Astrocyte of the cerebellum (primary cell): ENCODE measurements around the gene AMBRA1.

Source experiments
- DNase-seq: peaks from one replicate; pipeline ENCODE4 v3.0.0-alpha.2; 2011; ENCODE audit warnings: low read depth
- H3K4me3 ChIP-seq: 2 replicates; pipeline ENCODE4 v1.5.1; 2011; ENCODE audit warnings: mild to moderate bottlenecking, low read depth, low read length, moderate library complexity
- CTCF ChIP-seq: IDR thresholded peaks from 2 replicates; pipeline ENCODE4 v1.5.1; 2012; ENCODE audit warnings: low read length, low read depth, moderate library complexity, mild to moderate bottlenecking; ENCODE audit errors: missing control alignments
- in situ Hi-C: cut with HindIII; loops from 2 replicates; pipeline ENCODE4 v1.10.0; 2017; ENCODE audit warnings: low sequenced_read_pairs

The AMBRA1 gene

GRCh38 chr11:46582588-46582987 lies 11.2 kb downstream of the AMBRA1 start:
- DNase-seq: no peak
- H3K4me3 ChIP-seq: no peak overlapping the region
- TF ChIP-seq CTCF: no peak
- in situ Hi-C loops: no loop called here

- no peak for TF ChIP-seq CTCF
- no peak overlapping the region for H3K4me3 ChIP-seq
- no peak for DNase-seq
- in situ Hi-C loops: no loop called here
Measured at GRCh38 chr11:46577058-46577457, 16.8 kb downstream of the AMBRA1 start.

GRCh38 chr11:46574656-46575055 lies 19.2 kb downstream of the AMBRA1 start:
- in situ Hi-C loops: no loop called here
- TF ChIP-seq CTCF: no peak
- no peak for DNase-seq
- no peak overlapping the region for H3K4me3 ChIP-seq

GRCh38 chr11:46570790-46571398 lies 22.9 kb downstream of the AMBRA1 start:
- no peak overlapping the region for H3K4me3 ChIP-seq
- no peak for DNase-seq
- in situ Hi-C loops: no loop called here
- no peak for TF ChIP-seq CTCF

- DNase-seq: no peak
- H3K4me3 ChIP-seq: no peak overlapping the region
- TF ChIP-seq CTCF: no peak
- in situ Hi-C loops: no loop called here
Measured at GRCh38 chr11:46565232-46565840, 28.5 kb downstream of the AMBRA1 start.

GRCh38 chr11:46564459-46564858 lies 29.4 kb downstream of the AMBRA1 start:
- no peak for DNase-seq
- H3K4me3 ChIP-seq: no peak overlapping the region
- TF ChIP-seq CTCF: no peak
- in situ Hi-C loops: no loop called here

GRCh38 chr11:46562527-46562926 lies 31.3 kb downstream of the AMBRA1 start:
- DNase-seq: no peak
- in situ Hi-C loops: no loop called here
- no peak overlapping the region for H3K4me3 ChIP-seq
- TF ChIP-seq CTCF: no peak
